Neutrophil (primary cell): ENCODE results near the gene FOXK1.

Source experiments
- H3K27ac ChIP-seq: fragments of 200-600 bp; sonication (generic); 2 replicates; pipeline ENCODE4 v1.5.1; 2016; ENCODE audit warnings: mild to moderate bottlenecking, moderate library complexity
- H3K27me3 ChIP-seq: fragments of 200-600 bp; sonication (generic); 2 replicates; pipeline ENCODE4 v1.6.0; 2016; ENCODE audit warnings: mild to moderate bottlenecking
- H3K36me3 ChIP-seq: fragments of 200-600 bp; sonication (generic); 2 replicates; pipeline ENCODE4 v1.5.1; 2017
- H3K4me1 ChIP-seq, 2 experiments: fragments of 200-600 bp in 1 of 2; sonication (generic) in 1 of 2; 1 replicate in 1 of 2; 2 replicates in 1 of 2; pipeline versions ENCODE4 v1.5.1 to v1.6.1; 2013 to 2016; ENCODE audit warnings: low read depth in 1 of 2, low read length in 1 of 2, mild to moderate bottlenecking in 1 of 2, moderate library complexity in 1 of 2; ENCODE audit not compliant: control insufficient read depth in 1 of 2, insufficient read depth in 1 of 2
- H3K4me3 ChIP-seq, 2 experiments: fragments of 200-600 bp in 1 of 2; sonication (generic) in 1 of 2; 1 replicate in 1 of 2; 2 replicates in 1 of 2; pipeline ENCODE4 v1.5.1; 2013 to 2016; ENCODE audit warnings: low read depth in 1 of 2, low read length in 1 of 2, mild to moderate bottlenecking in 1 of 2, moderate library complexity in 1 of 2
- H3K9me3 ChIP-seq: fragments of 200-600 bp; sonication (generic); 2 replicates; pipeline ENCODE4 v1.5.1; 2016
- CTCF ChIP-seq: fragments of 200-600 bp; sonication (generic); IDR thresholded peaks from 2 replicates; pipeline ENCODE4 v1.5.1; 2016; ENCODE audit warnings: antibody characterized with exemption

FOXK1 gene

DNA sequence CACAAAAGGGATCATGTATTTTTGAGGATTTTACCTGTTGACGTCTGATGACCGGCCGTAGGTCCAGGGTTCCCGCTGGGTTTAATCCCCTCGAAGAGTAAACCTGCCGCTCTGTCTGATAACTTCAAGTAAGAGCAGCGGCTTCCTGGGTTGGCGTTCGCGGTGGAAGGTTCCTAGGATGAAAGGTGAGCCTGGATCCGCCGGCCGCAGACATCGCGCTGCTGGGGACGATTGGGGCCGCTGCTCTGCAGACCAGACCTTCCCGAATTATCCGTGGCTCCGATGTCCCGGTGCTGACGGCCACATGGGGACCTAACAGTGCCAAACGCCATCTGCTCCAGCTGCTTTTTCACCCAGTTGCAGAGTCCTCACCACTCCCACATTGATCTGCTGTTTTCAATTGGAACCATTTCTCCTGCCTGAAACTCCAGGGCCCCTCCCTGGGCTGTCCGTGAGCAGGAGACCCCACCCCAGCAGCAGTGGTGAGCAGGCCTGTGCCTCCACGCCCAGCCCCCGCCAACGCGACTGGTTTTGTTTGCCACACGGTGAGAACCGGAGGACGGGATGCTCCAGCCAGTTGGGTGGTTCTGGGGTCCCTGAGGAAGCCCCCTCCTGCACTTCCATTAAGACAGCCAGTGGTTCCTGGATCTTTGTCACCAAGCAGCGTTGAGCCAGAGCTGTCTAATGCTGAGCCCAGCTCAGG is 81.1 kb downstream of the FOXK1 start:
- H3K27ac ChIP-seq: no peak overlapping the region
- H3K9me3 ChIP-seq: no peaks in the 10 kb centered on the region
- no peak overlapping the region for H3K4me3 ChIP-seq
- no peak for TF ChIP-seq CTCF
- no peaks in the 10 kb centered on the region for H3K27me3 ChIP-seq
- H3K36me3 ChIP-seq: peaks cover 85% of the 10 kb centered on the region
- no peaks in the 10 kb centered on the region for H3K4me1 ChIP-seq

DNA sequence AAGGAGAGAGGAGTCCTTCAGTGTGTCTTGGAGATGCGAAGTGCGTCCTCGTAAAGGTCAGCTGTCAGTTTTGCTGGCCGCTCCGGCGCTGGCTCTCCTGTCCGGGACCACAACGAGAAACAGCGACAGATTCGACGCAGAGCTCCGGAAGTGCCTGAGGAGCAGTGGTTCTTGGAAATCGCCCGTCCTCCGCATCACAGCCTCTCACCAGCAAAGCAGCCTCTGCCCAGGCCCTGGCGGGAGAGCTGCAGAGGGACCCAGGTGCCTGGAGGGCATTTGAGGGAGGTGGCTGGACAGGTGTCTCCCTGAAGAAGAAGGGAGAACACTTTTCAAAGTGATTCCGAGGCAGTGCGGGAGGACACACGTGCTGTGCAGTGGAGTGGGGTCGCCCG is 81.7 kb downstream of the FOXK1 start:
- TF ChIP-seq CTCF: no peak
- H3K9me3 ChIP-seq: no peaks in the 10 kb centered on the region
- no peak overlapping the region for H3K4me3 ChIP-seq
- peaks cover 84% of the 10 kb centered on the region for H3K36me3 ChIP-seq
- H3K27ac ChIP-seq: no peak overlapping the region
- H3K27me3 ChIP-seq: no peaks in the 10 kb centered on the region
- no peaks in the 10 kb centered on the region for H3K4me1 ChIP-seq

DNA sequence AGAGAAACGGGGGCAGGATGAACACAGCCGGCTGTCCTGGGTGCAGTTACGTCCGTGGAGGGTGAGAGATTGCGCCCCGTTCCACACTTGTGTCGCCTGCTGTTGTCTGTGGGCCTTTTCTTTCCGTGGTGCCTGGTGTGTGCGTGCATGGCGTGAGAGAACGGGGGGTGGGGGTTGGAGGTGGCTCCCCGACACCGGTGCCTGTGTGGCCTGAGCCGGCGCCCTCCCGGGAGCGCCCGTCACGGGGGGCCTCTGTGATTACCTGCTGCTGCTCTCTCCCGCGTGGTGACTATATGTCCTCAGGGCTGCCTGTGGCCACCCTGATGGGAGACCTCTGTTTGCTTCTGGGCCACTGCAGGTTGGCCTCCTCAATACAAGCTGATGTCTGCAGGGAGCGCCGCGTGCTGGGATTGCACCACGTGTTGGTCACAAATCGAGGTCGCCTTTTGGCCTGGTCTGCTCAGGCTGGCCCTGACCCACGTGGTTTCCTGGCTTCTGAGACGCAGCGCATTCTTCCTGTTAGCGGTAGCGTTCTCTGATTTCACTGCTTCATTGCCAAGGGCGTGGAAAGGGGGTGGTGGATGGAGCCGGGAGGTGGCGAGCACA is 82.4 kb downstream of the FOXK1 start:
- H3K27me3 ChIP-seq: no peaks in the 10 kb centered on the region
- peaks cover 77% of the 10 kb centered on the region for H3K36me3 ChIP-seq
- no peak overlapping the region for H3K27ac ChIP-seq
- no peaks in the 10 kb centered on the region for H3K4me1 ChIP-seq
- H3K9me3 ChIP-seq: no peaks in the 10 kb centered on the region
- TF ChIP-seq CTCF: no peak
- H3K4me3 ChIP-seq: no peak overlapping the region

- H3K36me3 ChIP-seq: peaks cover 63% of the 10 kb centered on the region
- no peak overlapping the region for H3K27ac ChIP-seq
- no peak overlapping the region for H3K4me3 ChIP-seq
These were observed 83.8 kb downstream of the FOXK1 start for GRCh38 chr7:4765776-4766490.

More at GRCh38 chr7:4765776-4766490, 83.8 kb downstream of the FOXK1 start:
- no peak for TF ChIP-seq CTCF
- no peaks in the 10 kb centered on the region for H3K27me3 ChIP-seq
- no peaks in the 10 kb centered on the region for H3K4me1 ChIP-seq
- H3K9me3 ChIP-seq: no peaks in the 10 kb centered on the region
